GM18505 (cell line): Measurements from ENCODE around the gene IQGAP1.
"Not testable (repeated sequence)": the region's sequence is repeated elsewhere in the genome, so short reads cannot be mapped to it uniquely, and the experiment has no call there.

ENCODE experiments used
- ATAC-seq: cut with Tn5 transposase; IDR thresholded peaks from one replicate; pipeline ENCODE4 v1.9.1; 2021; ENCODE audit not compliant: unreplicated experiment
- POLR2A ChIP-seq: IDR thresholded peaks from 4 replicates; pipeline ENCODE4 v1.6.1; 2011; ENCODE audit warnings: borderline replicate concordance; ENCODE audit not compliant: insufficient read depth, insufficient read length; ENCODE audit errors: extremely low read depth

IQGAP1 gene

GRCh38 chr15:90394074-90394473 lies 6.0 kb downstream of the IQGAP1 start:
- no peak for ATAC-seq
- no peak for TF ChIP-seq POLR2A

- no peak for ATAC-seq
Observed at GRCh38 chr15:90394748-90395442, 6.9 kb downstream of the IQGAP1 start.

DNA sequence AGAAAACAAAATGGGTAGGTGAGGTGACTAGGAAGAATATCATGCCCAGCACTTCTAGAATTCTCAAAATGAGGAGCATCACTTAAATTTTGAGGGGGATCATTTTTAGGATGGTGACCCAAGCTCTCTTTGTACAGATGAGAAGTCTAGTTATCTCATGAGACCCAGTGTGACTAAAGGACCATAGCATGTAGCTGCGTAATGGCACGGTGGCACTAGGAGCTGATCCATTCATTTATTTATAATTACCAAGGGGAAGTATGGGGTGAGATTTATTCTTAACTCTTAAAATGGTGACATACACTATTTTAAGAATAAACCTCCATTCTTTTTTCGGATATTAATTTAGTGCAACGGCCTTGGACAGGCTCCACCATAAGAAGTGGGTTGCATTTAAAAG lies 8.3 kb downstream of the IQGAP1 start:
- TF ChIP-seq POLR2A: no peak
- ATAC-seq: no peak

More at GRCh38 chr15:90394748-90395442, 6.9 kb downstream of the IQGAP1 start:
- TF ChIP-seq POLR2A: no peak

GRCh38 chr15:90400005-90400758 lies 12.1 kb downstream of the IQGAP1 start:
- no peak for ATAC-seq
- no peak for TF ChIP-seq POLR2A

DNA sequence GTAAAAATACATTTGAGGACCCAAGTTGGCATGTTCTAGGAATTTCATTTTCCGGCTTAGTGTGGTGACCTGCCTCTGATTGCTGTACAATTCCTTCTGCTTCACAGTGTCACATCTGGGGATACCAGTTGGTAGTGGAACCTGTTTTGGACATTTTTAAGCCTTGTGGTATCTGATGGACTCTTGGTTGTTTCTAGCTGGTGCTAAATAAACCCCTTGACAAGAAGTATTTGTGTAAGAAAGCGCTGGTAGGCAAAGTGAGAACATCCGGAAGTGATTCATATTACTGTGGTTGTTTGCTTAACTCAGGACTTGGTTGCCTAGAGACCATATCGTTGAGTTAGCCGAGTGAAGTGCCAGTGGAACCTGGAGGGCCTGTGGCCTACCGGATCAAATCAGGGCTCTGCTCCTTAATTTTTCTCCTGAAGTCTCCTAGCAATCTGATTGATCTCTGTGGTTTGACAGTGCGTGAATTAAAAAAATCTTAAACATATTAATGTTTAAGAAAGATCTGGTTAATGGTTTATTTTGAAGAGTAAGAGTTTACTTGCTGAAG lies 12.8 kb downstream of the IQGAP1 start:
- peak; percentile 94 for ATAC-seq
- no peak for TF ChIP-seq POLR2A

DNA sequence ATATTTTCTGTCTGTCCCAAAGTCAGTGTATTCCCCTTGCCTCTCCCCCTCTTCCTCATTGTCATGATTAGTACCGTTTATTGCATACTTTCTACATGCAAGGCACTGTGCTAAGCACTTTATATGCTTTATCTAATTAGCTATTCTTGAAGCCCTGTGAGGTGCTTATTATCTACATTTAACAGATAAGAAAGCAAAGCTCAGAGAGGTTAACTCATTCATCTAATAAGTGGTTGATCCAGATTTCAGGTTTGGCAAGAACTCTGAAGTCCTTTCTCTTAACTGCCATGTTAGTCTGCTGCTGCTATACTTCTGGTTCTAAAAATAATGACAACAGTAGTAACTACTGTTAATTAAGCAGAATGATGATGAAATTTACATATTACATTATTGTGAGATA lies 13.5 kb downstream of the IQGAP1 start:
- no peak for TF ChIP-seq POLR2A
- no peak for ATAC-seq

DNA sequence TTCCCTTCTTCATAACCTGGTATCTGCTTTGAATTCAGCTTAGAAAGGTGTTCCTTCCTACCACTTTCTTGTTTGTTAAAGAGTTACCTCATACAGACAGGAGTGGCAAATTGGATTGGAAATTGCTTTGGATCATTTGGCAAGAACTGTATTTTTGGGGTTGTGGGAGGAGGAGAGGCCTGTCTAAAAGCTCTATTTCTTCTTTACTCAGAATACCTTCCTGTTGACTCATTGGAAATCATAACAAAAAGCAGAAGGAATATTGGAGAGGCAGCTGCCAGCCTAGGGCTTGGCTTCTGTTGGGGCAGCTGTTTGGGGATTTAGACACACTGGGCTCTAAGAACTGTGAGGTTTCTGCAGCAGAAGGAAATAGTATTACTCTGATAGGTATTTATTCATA lies 14.2 kb downstream of the IQGAP1 start:
- ATAC-seq: no peak

GRCh38 chr15:90402767-90403166 lies 14.7 kb downstream of the IQGAP1 start:
- no peak for TF ChIP-seq POLR2A
- no peak for ATAC-seq

More for the DNA sequence above, 14.2 kb downstream of the IQGAP1 start:
- no peak for TF ChIP-seq POLR2A

DNA sequence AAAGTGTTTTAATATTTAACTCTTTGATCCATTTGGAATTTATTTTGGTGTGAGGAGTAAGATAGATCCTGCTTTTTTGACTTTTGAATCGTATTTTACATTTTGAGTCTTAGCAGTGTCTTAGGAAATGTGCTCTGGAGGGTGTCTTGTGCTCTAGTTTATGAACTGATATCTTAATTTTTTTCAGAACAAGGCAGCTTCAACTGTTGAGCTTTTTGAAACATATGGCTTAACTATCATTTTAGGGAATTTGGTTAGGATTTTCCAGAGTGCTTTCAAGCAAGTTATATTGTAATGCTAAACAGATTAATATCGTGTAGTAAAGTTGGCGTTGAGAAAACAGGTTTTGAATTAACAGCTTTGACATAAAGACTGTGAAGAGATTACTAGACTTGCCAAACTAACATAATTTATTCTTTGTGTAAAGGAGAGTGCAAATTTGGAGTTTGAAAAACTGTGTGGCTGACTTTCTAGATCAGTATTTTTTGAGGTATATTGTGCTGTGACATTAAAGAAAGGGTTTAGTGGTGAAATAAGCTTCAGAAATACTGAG lies 17.1 kb downstream of the IQGAP1 start:
- no peak for TF ChIP-seq POLR2A
- no peak for ATAC-seq

- TF ChIP-seq POLR2A: no peak
- no peak for ATAC-seq
Observed at GRCh38 chr15:90407336-90407735, 19.3 kb downstream of the IQGAP1 start.

GRCh38 chr15:90407871-90408317 lies 19.9 kb downstream of the IQGAP1 start:
- no peak for ATAC-seq
- no peak for TF ChIP-seq POLR2A

DNA sequence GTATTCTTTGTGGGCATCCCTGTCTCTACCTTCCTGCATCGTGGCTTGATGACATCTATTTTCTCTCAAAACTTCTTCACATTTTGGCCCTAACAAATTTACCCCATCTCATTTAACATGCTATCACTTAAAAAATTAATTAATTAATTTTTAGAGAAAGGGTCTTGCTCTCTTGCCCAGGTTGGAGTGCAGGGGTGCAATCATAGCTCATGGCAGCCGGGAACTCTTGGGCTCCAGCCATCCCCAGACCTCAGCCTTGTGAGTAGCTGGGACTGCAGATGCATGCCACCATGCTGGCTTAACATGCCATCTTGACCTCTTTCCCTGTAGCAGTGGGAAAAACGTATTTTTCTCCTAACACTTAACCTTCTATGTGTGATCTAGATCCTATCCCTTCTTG lies 20.6 kb downstream of the IQGAP1 start:
- no peak for ATAC-seq
- TF ChIP-seq POLR2A: no peak

- not testable (repeated sequence) for ATAC-seq
Observed at GRCh38 chr15:90409587-90409986, 21.5 kb downstream of the IQGAP1 start.

DNA sequence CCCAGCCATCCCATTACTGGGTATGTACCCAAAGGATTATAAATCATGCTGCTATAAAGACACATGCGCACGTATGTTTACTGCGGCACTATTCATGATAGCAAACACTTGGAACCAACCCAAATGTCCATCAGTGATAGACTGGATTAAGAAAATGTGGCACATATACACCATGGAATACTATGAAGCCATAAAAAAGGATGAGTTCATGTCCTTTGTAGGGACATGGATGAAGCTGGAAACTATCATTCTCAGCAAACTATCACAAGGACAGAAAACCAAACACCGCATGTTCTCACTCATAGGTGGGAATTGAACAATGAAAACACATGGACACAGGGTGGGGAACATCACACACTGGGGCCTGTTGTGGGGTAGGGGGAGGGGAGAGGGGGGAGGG lies 22.3 kb downstream of the IQGAP1 start:
- ATAC-seq: not testable (repeated sequence)
